Loucy (cell line): ENCODE measurements around the gene SLC38A10.

Source experiments
- H2AFZ ChIP-seq: fragments of 200-600 bp; sonication (generic); 2 replicates; pipeline ENCODE4 v1.6.0; 2016; ENCODE audit warnings: antibody characterized with exemption, mild to moderate bottlenecking, low read length, moderate library complexity
- H3F3A ChIP-seq: fragments of 200-600 bp; 2 replicates; pipeline ENCODE4 v1.6.0; 2016; ENCODE audit warnings: antibody characterized with exemption, low read depth, mild to moderate bottlenecking
- H3K27me3 ChIP-seq: fragments of 200-600 bp; sonication (generic); 2 replicates; pipeline ENCODE4 v1.6.1; 2014; ENCODE audit warnings: low read length, mild to moderate bottlenecking; ENCODE audit not compliant: insufficient read depth, poor library complexity, severe bottlenecking
- H3K36me3 ChIP-seq: fragments of 200-600 bp; sonication (generic); 2 replicates; pipeline ENCODE4 v1.6.1; 2016; ENCODE audit warnings: low read length; ENCODE audit not compliant: insufficient read depth
- H3K4me1 ChIP-seq: fragments of 200-600 bp; sonication (generic); 2 replicates; pipeline ENCODE4 v1.5.1; 2014; ENCODE audit warnings: low read length, mild to moderate bottlenecking; ENCODE audit not compliant: insufficient read depth, poor library complexity, severe bottlenecking
- H3K4me2 ChIP-seq: fragments of 200-600 bp; sonication (generic); 2 replicates; pipeline ENCODE4 v1.6.0; 2014; ENCODE audit warnings: antibody characterized with exemption, low read length, low read depth, mild to moderate bottlenecking; ENCODE audit not compliant: poor library complexity, severe bottlenecking
- H3K4me3 ChIP-seq: fragments of 200-600 bp; sonication (generic); 2 replicates; pipeline ENCODE4 v1.5.1; 2014; ENCODE audit warnings: low read length, mild to moderate bottlenecking, mixed read lengths; ENCODE audit not compliant: poor library complexity, severe bottlenecking
- H3K79me2 ChIP-seq: fragments of 200-600 bp; sonication (generic); 2 replicates; pipeline ENCODE4 v1.6.1; 2014; ENCODE audit warnings: low read length; ENCODE audit not compliant: insufficient read depth
- H3K9ac ChIP-seq: fragments of 200-600 bp; sonication (generic); 2 replicates; pipeline ENCODE4 v1.6.0; 2014; ENCODE audit warnings: mild to moderate bottlenecking, low read depth, low read length, moderate library complexity; ENCODE audit not compliant: poor library complexity, severe bottlenecking
- H3K9me2 ChIP-seq: fragments of 200-600 bp; sonication (generic); replicated peaks from 2 replicates; pipeline ENCODE4 v1.6.1; 2016; ENCODE audit warnings: low read depth, low read length, mixed read lengths
- H3K9me3 ChIP-seq: fragments of 200-600 bp; sonication (generic); 2 replicates; pipeline ENCODE4 v1.6.1; 2014; ENCODE audit warnings: mild to moderate bottlenecking, antibody characterized with exemption, low read length, low read depth; ENCODE audit not compliant: insufficient read depth
- H4K20me1 ChIP-seq: fragments of 200-600 bp; sonication (generic); 2 replicates; pipeline ENCODE4 v1.6.0; 2014; ENCODE audit warnings: antibody characterized with exemption, low read length, mild to moderate bottlenecking; ENCODE audit not compliant: insufficient read depth, poor library complexity, severe bottlenecking
- EZH2phosphoT487 ChIP-seq: fragments of 200-600 bp; IDR thresholded peaks from 2 replicates; pipeline ENCODE4 v1.6.1; 2018; ENCODE audit warnings: antibody characterized with exemption, mild to moderate bottlenecking, moderate library complexity, borderline replicate concordance
- TF ChIP-seq, protein P1 (sequence below): fragments of 200-600 bp; sonication (generic); conservative IDR thresholded peaks from 2 replicates; pipeline ENCODE4 v1.5.1; 2014; ENCODE audit warnings: mild to moderate bottlenecking, antibody characterized with exemption, low read length

SLC38A10 gene

DNA sequence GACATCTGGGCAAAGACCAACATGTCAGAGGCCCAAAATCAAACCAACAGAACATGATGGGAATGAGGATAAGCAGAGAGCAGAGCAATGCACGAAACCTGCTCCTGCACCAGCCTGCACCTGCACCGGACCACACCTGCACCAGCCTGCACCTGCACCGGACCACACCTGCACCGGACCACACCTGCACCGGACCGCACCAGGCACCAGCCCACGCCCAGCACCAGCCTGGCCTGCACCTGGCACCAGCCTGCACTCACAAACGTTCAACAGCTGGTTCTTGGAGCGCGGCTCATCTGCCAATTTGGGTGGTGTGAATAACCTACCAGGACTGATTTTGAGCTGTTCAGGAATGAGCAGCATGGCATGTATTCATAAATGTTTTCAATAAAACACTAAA is 90.5 kb downstream of the SLC38A10 start:
- H3K4me1 ChIP-seq = no peaks in the 10 kb centered on the region
- no peaks in the 10 kb centered on the region for H3K27me3 ChIP-seq
- no peak overlapping the region for H3K4me3 ChIP-seq
- H3K9me3 ChIP-seq = no peaks in the 10 kb centered on the region
- no peak overlapping the region for H2AFZ ChIP-seq
- H3F3A ChIP-seq = no peaks in the 10 kb centered on the region
- H3K9me2 ChIP-seq = no peaks in the 10 kb centered on the region
- H4K20me1 ChIP-seq = no peaks in the 10 kb centered on the region
- H3K4me2 ChIP-seq = no peak overlapping the region
- H3K36me3 ChIP-seq = peaks cover 34% of the 10 kb centered on the region; the same call in 1 of the 2 replicates
- no peak overlapping the region for H3K9ac ChIP-seq
- no peak for TF ChIP-seq EZH2phosphoT487
- TF ChIP-seq, protein P1, sequence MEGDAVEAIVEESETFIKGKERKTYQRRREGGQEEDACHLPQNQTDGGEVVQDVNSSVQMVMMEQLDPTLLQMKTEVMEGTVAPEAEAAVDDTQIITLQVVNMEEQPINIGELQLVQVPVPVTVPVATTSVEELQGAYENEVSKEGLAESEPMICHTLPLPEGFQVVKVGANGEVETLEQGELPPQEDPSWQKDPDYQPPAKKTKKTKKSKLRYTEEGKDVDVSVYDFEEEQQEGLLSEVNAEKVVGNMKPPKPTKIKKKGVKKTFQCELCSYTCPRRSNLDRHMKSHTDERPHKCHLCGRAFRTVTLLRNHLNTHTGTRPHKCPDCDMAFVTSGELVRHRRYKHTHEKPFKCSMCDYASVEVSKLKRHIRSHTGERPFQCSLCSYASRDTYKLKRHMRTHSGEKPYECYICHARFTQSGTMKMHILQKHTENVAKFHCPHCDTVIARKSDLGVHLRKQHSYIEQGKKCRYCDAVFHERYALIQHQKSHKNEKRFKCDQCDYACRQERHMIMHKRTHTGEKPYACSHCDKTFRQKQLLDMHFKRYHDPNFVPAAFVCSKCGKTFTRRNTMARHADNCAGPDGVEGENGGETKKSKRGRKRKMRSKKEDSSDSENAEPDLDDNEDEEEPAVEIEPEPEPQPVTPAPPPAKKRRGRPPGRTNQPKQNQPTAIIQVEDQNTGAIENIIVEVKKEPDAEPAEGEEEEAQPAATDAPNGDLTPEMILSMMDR = no peak
- H3K79me2 ChIP-seq = no peaks in the 10 kb centered on the region

DNA sequence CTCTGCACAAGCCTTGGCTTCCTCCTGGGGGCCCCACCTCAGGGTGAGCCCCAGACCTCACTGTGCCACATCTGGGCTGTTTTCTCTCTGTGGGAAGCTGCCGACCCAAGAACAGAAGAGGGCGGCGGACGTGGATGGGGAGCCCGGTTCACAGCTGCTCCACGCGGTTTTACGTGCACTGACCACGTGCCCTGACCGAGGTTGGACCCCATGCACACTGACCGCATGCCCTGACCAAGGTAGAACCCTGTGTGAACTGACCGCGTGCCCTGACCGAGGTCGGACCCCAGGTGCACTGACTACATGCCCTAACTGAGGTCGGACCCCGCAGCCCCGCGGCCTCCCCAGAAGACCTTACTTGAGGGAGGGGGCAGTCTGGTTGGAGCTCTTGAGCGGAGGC is 92.0 kb downstream of the SLC38A10 start:
- Histone ChIP-seq H3F3A (no peaks in the 10 kb centered on the region), H3K79me2 (no peaks in the 10 kb centered on the region), H4K20me1 (no peaks in the 10 kb centered on the region), H3K9ac (no peak overlapping the region), H3K36me3 (peaks cover 37% of the 10 kb centered on the region; the same call in 1 of the 2 replicates), H3K9me2 (no peaks in the 10 kb centered on the region), H2AFZ (no peak overlapping the region), H3K4me2 (no peak overlapping the region), H3K9me3 (no peaks in the 10 kb centered on the region), H3K4me1 (no peaks in the 10 kb centered on the region), H3K27me3 (no peaks in the 10 kb centered on the region), H3K4me3 (no peak overlapping the region)
- TF ChIP-seq, protein P1 = no peak
- TF ChIP-seq EZH2phosphoT487 = no peak

DNA sequence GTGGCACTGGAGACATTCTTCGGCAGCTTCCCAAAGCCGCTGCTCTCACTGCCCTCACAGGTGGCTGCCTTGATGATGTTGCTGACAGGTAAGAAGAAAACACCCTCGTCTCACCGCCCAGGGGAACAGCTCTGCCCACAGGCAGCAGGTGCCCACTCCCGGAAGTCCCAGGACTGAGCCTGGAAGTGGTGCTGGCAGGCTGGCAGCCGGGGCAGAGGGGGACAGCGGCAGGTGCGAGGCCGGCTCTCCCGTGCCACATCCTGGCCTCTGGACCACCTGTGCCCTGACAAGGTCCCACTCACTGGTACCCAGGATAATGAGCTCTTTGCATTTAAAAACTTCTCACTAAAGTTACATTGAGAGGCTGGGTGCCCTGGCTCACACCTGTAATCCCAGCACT is 92.8 kb downstream of the SLC38A10 start:
- no peaks in the 10 kb centered on the region for H3K9me2 ChIP-seq
- no peaks in the 10 kb centered on the region for H3F3A ChIP-seq
- TF ChIP-seq, protein P1 = no peak
- TF ChIP-seq EZH2phosphoT487 = no peak
- H3K4me1 ChIP-seq = peaks cover 4% of the 10 kb centered on the region
- no peaks in the 10 kb centered on the region for H3K9me3 ChIP-seq
- no peaks in the 10 kb centered on the region for H3K79me2 ChIP-seq
- no peak overlapping the region for H3K4me2 ChIP-seq
- H3K36me3 ChIP-seq = peaks cover 33% of the 10 kb centered on the region; the same call in 1 of the 2 replicates
- H3K27me3 ChIP-seq = no peaks in the 10 kb centered on the region
- no peaks in the 10 kb centered on the region for H4K20me1 ChIP-seq
- H3K9ac ChIP-seq = no peak overlapping the region
- H3K4me3 ChIP-seq = no peak overlapping the region
- no peak overlapping the region for H2AFZ ChIP-seq
